DMS79 treated with DMSO at 0.1 percent for 48 hours (cell line): ENCODE data around the gene TNFRSF25.
"Not testable (repeated sequence)": the region's sequence is repeated elsewhere in the genome, so short reads cannot be mapped to it uniquely, and the experiment has no call there.

ENCODE experiments used
- DNase-seq: peaks from one replicate; lab custom pipeline; 2025; lab: John Stamatoyannopoulos, UW

Gene TNFRSF25

DNA sequence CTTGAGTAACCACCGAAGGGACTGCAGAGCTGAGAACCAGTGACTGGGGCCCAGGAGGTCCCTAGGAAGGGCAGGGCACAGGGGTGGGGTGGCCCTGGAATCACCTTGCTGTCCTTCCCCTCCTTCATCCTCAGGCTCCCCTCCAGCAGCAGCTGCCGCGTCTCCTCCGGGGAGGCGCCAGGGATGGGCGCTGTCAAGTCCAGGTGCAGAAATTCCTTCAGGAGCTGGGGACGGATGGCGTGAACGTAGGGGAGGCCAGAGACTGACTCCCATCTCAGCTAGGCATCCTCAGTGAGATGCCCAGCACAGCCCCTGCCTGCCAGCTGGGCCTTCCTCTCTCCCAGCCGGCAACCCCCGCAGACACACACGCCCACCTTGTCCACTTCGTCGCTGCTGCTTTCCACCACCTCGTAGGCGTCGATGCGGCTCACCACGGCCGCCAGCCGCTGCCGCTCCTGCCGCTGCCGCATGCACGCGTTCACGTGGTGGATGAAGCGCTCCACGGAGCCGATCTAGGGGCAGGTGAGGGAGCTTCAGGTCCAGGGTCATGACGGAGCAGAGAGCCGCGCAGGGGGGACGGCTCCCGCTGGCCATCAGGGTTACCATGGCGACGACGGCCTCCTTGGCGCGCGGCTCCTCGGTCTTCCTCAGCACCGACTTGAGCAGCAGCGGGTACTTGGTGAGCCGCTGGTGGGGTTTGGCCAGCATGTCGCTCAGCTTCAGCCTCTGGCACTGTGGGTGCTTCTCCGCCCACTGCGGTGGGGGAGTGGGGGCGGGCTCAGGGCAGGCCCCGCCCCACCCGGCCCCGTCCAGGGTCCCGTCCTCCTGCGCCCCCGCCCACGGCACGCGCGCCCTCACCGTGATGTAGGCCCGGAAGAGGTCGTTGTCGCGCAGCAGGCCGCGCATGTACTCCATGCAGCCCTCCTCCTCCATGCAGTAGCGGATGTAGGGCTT lies 4.4 kb upstream of the TNFRSF25 start:
- no peak for DNase-seq

DNA sequence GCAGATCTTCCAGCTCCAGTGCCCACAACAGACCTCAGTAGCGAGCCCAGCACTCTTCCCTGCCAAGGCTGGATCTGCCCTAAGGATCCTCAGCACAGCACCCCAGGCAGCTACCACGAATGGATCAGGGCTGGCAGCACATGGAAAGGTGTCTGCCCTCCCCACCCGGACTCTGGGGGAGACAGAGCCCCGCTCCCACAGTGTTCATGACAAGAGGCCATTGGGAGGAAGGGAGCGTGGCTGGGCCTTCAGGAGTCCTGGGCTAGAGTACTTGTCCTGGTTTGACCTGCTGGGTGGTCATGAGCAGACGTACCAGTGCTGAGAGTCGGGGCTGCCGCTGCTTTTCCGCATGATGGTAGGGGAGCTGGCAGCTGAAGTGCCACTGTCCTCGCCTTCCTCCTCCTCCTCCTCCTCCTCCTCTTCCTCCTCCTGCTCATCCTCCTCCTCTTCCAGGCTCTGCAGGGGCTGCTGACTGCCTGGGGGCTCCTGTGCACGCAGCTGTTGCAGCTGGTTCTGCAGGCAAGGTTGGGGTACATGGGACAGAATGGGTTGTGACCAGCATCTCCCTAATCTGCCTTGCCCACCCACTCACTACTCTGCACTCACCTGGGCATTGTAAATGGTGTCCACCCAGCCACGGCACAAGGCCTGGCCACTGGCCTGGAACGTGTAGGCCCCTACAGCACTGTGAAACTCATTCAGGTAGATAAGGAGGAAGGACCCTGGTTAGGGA lies 2.9 kb upstream of the TNFRSF25 start:
- DNase-seq: no peak

DNA sequence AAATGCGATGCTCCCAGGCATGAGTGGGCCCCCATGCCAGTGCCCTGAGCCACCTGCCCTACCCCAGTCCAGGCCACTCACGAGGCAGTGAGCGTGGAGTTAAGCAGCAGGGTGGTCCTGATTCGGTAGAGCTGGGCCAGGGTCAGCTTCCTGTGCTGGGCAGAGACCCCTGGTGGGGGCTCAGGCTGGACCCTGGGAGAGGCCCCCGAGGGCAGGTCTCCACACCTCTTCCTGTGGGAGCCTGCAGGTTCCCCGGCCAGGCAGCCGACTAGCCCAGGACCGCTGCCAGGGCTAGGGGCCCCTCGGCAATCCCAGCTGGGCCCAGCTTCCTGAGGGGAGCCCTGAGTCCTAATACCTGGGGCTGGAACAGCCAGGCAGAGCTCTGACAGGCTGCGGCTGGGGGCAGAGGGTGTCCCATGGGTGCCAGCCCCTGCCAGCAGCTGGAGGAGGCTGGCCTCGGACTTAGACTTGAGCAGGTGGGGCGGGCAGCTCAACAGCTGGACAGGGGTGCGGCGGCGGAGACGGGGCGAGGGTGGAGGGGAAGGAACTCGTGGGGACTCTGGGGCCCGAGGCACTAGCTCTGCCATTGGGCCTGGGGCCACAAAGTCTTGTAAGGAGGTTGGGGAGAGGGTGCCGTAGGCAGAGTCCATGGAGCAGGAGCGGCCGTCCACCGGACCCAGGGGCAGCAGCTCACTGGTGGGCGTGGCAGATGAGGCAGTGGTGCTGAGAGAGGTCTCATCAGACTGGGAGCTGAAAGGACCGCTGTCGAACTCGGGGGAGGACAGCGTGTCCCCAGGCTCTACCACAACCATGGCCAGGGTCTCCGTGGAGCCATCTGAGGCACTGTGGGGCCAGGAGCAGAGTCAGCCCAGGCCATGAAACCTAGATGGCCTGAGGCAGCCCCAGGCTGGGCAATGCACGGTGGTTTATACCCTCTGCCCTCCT lies 2.0 kb upstream of the TNFRSF25 start:
- DNase-seq: no peak

DNA sequence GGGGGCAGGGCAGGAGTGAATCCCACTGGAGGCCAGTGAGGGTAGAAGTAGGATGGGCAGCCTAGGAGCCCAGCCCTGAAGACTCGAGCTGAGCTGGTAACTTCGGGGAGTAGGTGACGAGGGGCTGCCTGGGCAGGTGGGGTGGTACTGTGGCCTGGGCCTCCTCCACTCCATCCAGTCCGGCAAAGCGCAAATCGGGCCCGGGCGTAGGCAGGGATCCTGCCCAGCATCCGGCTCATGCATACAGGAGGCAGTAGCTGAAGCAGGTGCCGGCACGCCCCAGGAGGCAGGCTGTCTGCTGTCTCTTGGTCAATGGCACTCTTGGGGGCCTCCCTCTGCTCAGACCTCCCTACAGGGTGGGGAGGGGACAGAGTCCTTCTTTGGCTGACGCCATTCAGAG lies 1.3 kb upstream of the TNFRSF25 start:
- DNase-seq: no peak

DNA sequence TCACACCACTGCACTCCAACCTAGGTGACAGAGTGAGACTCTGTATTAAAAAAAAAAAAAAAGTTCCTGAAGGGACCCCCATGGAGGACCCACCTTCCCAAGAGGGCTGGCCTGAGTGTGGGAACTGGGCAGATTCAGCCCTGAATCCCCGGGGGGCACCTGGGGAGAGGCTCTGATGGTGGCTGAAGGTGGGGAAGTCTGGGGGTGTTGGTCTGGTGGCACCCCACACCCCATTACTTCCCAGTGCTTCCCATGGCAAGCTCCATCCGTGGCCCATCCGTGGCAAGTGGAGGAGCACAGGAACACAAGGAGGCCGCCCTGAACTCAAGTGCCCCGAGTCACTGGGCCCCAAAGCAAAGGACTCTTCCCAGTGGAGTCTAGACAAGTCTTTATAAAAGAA lies 778 bp upstream of the TNFRSF25 start:
- no peak for DNase-seq

DNA sequence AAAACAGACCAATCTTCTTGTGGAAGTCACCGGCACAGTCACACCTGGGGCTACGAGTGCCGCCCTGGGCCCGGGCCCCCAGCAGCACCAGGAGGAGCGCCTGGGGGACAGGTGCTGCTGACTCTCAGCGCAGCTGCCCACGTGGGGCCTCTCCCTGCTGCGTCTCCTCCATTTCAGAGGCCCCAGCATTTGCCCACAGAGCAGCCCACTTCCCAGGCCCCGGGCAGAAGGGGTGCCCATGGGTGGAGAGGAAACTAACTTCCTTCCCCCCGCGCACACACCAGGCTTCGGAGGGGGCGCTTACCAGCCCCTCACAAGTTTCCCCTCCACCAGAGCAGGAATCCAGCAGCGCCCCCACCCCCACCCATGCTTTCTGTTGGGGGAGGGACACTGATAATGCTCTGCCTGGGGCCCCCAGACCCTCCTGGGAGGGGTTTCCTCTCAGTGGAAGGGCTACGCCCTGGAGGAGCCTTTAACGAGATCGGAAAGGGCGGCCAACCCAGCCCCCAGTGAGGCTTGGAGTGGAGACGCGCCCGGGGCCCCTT lies 440 bp downstream of the TNFRSF25 start:
- DNase-seq: no peak

DNA sequence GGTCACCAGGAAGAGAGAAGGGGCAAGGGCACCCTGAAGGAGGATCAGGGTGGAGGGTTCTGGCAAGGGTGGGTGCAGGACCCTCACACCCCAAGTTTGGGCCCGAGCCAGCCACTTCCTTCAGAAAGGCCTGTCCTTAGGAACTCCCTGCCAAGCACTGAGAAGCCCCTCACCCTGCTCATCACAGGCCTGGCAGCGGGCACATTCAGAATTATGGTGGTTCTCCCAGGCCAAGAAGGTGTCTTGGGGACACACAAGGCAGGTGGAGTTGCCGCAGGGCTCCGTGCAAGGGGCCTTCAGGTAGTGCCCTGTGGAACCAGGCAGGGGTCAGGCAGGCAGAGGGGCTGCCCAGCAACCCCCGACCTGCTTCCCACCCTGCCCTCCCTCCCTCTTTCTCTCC lies 1.1 kb downstream of the TNFRSF25 start:
- no peak for DNase-seq

DNA sequence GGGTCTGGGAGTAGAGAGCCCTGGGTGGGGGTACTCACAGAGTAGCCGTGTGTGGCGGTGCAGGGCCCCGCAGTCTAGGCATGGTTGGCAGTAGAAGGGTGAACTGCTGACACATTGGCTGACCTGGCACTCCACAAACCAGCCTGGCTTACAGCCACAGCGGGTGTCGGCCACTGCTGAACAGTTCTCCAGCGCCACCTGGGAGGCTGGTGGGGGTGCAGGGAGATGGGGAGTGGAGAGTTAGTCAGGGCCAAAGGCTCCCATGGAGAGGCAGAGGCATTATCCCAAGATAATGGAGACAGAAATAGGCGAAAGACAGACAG lies 1.5 kb downstream of the TNFRSF25 start:
- DNase-seq: no peak

DNA sequence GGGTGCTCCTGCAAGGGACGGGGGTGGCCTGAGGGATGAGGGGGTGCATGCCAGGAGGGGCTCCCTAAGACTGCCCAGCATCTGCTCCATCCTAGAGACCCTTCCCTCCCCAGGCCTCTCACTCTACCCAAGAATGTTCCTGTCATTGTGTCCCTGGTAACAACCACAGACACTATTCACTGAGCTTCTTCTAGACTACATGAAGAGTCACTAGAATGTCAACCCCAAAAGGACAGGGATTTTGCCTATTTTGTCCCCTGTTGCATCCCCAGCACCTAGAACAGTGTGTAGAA lies 2.9 kb downstream of the TNFRSF25 start:
- DNase-seq: no peak

DNA sequence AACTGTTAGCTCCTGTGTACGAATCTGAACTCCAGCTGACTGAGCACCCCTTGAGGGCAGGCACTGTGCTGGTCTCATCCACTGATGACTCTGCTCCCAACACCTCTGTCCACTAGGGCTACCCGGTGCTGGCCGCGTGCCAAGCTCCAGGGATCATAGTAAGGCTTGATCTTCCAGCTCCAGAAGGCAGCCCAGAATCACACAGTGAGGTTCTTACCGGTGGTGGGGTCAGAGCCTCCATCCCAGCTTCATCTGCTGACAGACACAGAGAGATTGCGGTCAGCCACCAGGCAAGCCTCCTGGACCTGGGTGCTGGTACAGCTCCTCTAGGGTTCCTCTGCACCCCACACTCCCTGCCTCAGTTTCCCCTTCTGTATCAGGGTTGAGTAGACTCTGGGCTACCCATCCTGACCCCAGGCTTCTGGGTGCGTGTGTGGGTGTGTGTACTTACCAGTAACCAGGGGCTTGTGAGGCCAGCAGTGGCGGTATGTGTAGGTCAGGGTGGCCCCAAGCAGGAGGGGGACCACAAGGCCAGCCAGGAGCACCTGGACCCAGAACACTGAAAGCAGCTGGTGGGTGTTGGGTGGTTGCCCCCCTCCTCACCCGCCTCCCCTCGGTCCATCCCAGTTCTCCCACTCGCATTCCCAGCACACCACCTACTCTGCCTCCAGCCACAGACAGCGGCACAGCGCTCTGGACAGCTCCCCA lies 3.4 kb downstream of the TNFRSF25 start:
- no peak for DNase-seq

DNA sequence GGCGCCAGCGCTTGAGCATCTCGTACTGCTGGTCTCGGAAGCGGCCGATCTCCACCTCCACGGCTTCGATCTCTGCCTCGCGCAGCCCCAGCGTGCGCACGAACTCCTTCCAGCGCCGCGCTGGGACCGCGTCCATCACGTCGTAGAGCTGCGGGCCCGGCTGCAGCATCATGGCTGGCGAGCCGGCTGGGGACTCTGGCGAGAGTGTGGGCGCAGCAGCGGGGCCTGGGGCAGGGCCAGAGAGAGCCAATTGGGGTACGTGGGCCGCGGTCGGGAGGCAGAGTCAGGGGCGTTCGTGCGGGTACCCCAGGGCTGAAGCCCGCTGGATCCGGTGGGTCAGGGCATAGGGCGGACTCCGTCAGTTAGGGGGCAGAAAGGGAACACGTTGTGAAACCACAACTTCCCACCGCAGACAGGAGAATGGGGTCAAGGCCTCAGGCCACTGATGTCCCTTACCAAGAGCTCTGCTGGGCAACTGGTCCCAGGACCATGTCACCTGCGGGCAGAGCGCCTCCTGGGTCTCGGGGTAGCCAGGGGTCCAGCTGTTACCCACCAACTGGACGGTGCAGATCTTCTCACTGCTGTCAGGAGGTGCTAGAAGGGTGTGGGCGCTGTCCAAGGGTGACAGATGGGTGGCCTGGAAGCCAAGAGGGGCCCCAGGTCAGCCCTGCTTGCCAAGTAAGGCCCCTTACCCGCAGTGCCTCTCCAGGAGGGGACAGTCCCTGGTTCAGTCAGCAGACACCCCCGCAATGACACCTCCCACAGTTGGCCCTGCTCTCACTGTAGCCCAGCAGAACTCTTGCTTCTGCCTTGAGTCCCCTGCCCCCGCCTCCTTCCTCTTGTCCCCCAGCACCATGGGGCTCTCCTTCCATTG lies 4.2 kb downstream of the TNFRSF25 start:
- DNase-seq: no peak

DNA sequence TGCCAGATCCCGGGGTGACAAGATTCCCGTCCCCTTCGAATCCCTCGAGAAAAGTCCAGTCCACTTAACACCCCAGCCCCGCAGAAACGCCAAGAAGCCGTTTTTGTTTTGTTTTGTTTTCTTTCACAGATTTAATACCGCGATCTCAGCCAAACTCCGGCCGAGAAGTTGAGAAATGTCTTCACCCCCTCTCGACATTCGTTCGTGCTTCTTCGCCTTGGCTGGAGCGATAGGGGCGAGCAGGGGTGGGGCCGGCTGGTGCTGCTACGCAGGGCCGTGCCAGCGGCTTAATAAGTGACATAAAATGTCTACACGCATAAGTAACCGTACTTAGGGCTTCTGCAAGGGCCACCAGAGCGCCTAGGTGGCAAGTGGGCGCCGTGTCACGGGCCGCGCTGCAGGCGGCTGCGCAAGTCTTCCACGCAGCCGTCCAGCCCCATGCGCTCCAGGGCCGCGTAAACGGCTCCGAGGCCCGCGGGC lies 4.9 kb downstream of the TNFRSF25 start:
- no peak for DNase-seq

DNA sequence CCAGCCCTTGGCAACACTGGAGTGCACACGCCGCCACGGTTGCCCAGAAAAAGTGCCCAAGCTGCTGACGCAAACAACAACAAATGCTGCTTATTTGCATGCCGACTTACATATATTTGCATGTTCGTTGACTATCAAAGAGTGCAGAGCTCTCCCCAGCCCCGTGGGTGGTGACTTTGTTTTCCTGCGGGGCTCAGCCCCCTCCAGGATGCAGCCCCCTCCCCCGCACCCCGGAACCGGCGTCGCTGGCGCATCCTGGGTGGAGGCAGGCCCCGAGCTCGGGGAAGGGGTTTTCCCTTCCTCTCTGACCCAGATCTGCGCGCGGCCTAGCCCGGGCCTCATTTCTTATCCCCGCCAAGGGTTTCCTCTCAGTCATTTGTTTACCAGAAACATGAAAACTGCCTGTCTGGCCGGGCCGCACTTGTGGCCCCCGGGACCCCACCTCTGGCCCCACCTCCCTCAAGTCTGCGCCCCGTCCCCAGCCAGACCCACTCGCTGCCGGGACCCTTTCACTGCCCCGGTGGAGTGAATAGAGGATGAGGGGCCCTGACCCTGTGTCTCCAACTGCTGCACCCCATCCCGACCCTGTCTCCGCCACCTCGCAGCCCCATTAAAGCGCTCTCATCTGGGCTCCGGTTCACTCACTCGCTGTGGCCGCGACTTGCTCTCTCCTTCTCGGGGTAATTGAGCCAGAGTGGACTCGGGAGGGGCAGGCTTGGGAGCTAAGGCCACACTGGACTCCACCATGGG lies 5.5 kb downstream of the TNFRSF25 start:
- DNase-seq: no peak

DNA sequence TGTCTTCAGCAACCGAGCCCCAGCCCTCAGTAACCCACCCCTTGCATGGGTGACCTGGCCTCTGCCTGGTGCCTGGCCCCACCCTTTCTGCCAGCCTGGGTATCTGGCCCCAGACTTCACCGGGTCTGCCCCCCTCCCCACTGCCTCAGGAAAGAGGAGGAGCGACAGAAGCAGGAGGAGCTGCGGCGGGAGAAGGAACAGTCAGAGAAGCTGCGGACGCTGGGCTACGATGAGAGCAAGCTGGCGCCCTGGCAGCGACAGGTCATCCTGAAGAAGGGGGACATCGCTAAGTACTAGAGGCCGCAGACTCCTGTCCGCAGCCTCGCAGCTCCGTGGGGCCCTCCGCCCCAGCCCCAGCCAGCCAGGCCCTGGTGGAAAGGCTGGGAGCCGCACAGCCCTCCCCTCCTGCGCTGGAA lies 6.1 kb downstream of the TNFRSF25 start:
- DNase-seq: no peak

DNA sequence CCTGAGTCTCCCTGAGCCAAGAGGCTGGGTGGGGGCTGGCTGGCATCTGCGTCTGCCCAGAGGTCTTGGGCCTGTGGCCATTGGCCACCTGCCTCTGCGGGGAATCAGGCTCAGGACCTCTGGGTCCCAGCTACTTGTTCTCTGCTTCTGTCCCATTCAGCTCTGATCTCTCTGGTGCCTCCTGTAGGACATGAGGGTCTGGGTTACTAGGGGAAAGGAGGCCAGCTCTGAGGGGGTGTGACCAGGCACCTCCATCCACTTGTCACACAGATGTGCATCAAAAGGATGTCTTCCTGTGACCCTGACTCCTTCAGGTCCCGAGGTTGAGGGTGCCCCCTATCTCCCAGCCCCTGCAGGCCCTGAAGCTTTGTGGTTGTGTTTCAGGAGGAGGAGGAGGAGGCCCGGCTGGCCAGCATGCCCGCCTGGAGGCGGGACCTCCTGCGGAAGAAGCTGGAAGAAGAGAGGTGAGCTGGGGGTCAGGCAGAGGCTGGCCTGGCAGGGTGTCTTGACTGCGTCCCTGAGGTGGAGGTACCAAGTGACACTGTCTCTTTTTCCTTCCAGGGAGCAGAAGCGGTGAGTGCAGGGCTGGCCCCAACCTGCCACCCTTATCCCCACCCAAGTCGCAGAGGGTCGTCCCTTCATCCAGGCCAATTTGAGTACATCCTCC lies 9.0 kb downstream of the TNFRSF25 start:
- no peak for DNase-seq

DNA sequence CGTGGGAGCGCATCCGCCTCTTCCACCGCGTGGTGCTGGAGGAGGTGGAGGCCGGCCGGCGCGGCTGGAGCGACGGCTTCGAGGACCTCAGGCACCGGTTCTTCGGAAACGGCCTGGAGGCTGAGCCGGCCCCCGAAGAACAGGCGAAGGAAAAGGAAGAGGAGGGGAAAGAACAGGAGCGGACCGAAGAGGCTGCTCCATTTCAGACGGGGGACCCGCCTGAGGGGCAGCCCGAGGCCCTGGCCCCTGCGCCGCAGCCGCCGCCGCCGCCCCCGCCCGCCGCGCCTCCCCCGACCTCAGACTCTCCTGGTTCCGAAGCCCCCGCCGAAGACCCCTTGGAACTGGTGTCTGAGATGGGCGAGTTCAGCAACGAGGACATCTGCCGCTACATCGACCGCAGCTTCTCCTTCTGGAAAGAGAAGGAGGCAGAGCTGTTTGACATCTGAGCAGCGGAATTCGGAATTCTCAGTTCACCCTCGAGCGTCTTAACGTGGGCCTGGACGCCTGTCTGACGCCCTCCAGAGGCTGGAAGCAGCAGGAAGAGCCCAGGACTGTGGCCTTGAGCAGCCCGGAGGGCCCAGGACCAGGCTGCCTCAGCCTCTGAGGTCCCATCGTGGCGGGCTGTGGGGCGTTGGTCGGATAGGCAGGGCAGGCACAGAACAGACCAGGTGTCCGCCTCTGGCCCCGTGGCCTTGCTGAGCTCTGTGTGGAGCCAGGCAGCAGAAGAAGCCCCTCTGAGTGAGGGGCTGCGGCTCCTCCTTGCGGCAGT lies 10.0 kb downstream of the TNFRSF25 start:
- not testable (repeated sequence) for DNase-seq

DNA sequence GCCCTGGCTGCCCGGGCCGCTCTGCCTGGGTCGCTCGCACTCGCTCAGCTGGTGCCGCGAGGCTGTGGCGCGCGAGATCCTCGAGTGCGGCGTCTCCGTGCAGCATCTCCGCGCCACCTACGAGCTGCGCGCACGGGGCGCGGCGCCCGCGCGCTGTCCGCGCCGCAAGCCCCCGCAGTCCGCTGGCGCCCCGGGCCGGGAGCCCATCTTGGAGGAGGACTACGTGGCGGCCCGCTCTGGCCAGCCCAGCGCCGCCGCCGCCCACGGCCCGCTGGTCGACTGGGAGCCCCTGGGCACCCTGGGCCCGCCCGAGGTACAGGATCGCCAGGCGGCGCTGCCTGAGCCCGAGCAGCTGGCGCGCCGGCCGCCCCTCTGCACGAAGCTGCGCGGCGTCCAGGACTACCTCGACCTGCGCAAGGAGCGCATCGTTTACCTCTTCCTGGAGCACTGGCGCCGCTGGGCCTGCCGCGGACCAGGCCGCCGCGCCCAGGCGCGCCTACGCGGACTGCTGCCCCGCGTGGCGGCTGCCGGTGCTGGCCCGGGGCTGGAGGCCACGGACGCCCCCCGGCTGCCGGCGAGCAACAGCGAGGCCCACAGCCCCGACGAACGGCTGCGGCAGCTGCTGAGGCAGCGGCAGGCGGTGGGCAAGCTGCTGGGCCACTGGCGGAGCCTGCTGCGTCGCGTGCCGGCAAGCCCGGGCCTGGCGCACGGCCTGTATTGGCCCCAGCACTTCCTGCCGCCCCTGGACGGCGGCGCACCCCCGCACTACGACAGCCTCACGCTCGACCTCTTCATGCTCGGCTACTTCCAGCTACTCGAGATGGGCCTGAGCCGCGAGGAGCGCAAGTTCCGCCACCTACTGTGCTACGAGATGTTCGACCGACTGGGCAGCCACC lies 10.9 kb downstream of the TNFRSF25 start:
- no peak for DNase-seq
